Body of pancreas (tissue), 4 donors: ENCODE data around the gene VPS35L. TPM values are rescaled to one million over a fixed set of nuclear protein-coding genes. Genes with fewer than 3 reads are reported as not detected.

Experiments used
- ATAC-seq: fragments of 150-250 bp; one replicate; pipeline ENCODE4 v1.9.1; 2016
- DNase-seq, 4 donors: peaks; one replicate each; pipeline ENCODE4 v3.0.0-alpha.2; 2019
- H3K27ac ChIP-seq, 4 donors: fragments of 200-600 bp; sonication (generic); 1 replicate in 3 of 4; 2 replicates in 1 of 4; pipeline versions ENCODE4 v1.5.1 to v1.6.1; 2016 to 2019; ENCODE audit warnings: mild to moderate bottlenecking in 1 of 4, mixed read lengths in 1 of 4, moderate library complexity in 1 of 4
- H3K27me3 ChIP-seq, 2 donors: fragments of 200-600 bp; sonication (generic); one replicate each; pipeline ENCODE4 v1.6.0; 2016; ENCODE audit warnings: mild to moderate bottlenecking in 1 of 2
- H3K36me3 ChIP-seq, 2 donors: fragments of 200-600 bp; sonication (generic); replicated peaks in 1 of 2; 2 replicates each; pipeline ENCODE4 v1.5.1; 2016; ENCODE audit warnings: low read depth in 2 of 2; ENCODE audit not compliant: insufficient read depth in 1 of 2
- H3K4me1 ChIP-seq: fragments of 200-600 bp; sonication (generic); one replicate; pipeline ENCODE4 v1.6.0; 2016
- H3K4me3 ChIP-seq, 2 donors: fragments of 200-600 bp; sonication (generic); 1 replicate in 1 of 2; 2 replicates in 1 of 2; pipeline ENCODE4 v1.5.1; 2016 to 2019
- H3K9me3 ChIP-seq, 3 donors: fragments of 200-600 bp; sonication (generic); 1 replicate in 2 of 3; 2 replicates in 1 of 3; pipeline ENCODE4 v1.5.1; 2016
- POLR2A ChIP-seq, 3 donors: fragments of 450-650 bp; IDR thresholded peaks; one replicate each; pipeline ENCODE4 v1.6.1; 2016; ENCODE audit warnings: antibody characterized with exemption in 3 of 3, mild to moderate bottlenecking in 2 of 3
- WGBS, 2 donors: methylation state at CpG; one replicate each; pipeline ENCODE4 v1.1.5; 2017; 5-methylcytosine and 5-hydroxymethylcytosine counted together
- intact Hi-C: fragments of 100-400 bp; cut with DNase I; formaldehyde crosslinking; loops from one replicate; pipeline ENCODE4 v1.15.1; 2023
- total RNA-seq, 2 donors: library from RNA; depleted of rRNA; stranded (reverse); fragments of >200 nt; gene quantifications; one replicate each; pipeline ENCODE4 v1.1.0, GENCODE V29; 2016
- TF ChIP-seq, protein P1 (sequence below), 7 experiments: fragments of 450-650 bp in 4 of 7; fragments of 200-600 bp in 3 of 7; sonication (generic) in 3 of 7; IDR thresholded peaks; one replicate each; pipeline ENCODE4 v1.5.1; 2016 to 2019; ENCODE audit warnings: antibody characterized with exemption in 7 of 7

VPS35L gene
- total RNA-seq, 2 donors from 2014 or later = 25.4 to 31.6 TPM

DNA sequence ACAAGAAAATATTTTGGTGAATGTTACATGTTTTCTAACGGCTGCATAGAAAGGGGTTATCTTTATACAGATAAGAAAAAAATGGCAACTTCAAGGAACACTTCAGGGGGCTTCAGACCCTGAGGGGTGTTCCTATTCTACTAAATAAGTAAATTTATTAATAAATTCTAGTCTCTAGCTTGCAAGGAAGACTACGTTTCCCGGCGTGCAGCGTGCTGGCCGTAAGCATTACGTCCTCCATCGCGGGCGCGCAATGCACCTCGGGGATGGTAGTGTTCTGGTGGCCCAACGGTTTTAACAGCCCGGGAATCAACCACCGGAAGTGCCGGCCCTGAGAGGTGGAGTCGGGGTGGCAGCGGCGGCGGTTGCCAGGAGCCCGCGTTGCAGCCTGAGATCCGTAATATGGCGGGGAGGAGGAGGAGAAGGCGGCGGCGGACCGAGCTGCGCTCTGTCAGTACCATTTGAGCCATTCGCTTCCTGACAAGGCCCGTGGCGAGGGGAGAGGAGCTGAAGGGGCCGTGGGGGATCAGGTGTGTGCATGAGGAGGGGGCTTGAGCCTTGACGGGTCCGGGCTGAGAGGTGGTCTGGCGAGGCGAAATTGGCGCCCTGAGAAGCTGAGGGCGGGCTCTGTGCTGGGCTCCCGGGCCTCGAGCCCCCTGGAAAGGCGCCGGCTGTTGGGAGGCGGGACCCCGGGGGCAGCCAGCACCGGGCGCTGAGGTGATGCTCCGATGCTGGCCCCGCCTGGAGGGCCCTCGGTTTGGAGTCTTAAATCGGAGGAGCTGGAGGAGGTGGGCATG is 31.7 kb upstream of the VPS35L start, which contains the start of gene CCP110:
Gene CCP110, plus strand, starts transcription at position 384 of the 797 bp plus-strand sequence. CDS start 3,940 bp downstream, outside the sequence.
- DNase-seq (peak; percentile 96 to 98 (median 97)), ATAC-seq (peak; percentile 90)
- H3K4me3 ChIP-seq = peak within 1 kb of the TSS; percentile 83 to 100
- WGBS, 2 donors = 1% methylated on average over 18 to 51 of the region's 51 CpGs
- H3K27ac ChIP-seq = peak within 1 kb of the TSS; percentile 14 to 70 (median 41)
- TF ChIP-seq POLR2A (IDR thresholded peaks at IDR 0.05) = peak in 2 of 3 donors; percentile 82 to 89
- TF ChIP-seq, protein P1, sequence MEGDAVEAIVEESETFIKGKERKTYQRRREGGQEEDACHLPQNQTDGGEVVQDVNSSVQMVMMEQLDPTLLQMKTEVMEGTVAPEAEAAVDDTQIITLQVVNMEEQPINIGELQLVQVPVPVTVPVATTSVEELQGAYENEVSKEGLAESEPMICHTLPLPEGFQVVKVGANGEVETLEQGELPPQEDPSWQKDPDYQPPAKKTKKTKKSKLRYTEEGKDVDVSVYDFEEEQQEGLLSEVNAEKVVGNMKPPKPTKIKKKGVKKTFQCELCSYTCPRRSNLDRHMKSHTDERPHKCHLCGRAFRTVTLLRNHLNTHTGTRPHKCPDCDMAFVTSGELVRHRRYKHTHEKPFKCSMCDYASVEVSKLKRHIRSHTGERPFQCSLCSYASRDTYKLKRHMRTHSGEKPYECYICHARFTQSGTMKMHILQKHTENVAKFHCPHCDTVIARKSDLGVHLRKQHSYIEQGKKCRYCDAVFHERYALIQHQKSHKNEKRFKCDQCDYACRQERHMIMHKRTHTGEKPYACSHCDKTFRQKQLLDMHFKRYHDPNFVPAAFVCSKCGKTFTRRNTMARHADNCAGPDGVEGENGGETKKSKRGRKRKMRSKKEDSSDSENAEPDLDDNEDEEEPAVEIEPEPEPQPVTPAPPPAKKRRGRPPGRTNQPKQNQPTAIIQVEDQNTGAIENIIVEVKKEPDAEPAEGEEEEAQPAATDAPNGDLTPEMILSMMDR (IDR thresholded peaks at IDR 0.05) = no peak
- H3K4me1 ChIP-seq = peaks cover 37% of the 10 kb centered on the region
- H3K9me3 ChIP-seq = no peaks in the 10 kb centered on the region
- no peaks in the 10 kb centered on the region for H3K27me3 ChIP-seq
- intact Hi-C loops = no loop called here
- no peaks in the 10 kb centered on the region for H3K36me3 ChIP-seq

GRCh38 chr16:19524356-19524615 is 31.2 kb upstream of the VPS35L start:
- no peaks in the 10 kb centered on the region for H3K36me3 ChIP-seq
- intact Hi-C loops = no loop called here
- no peaks in the 10 kb centered on the region for H3K9me3 ChIP-seq
- H3K27me3 ChIP-seq = no peaks in the 10 kb centered on the region
- H3K4me3 ChIP-seq = peak overlapping the region; percentile 83 to 100
- no peak for ATAC-seq
- WGBS, 2 donors = 0 to 1% methylated on average over 11 of the region's 11 CpGs
- peaks cover 37% of the 10 kb centered on the region for H3K4me1 ChIP-seq
- no peak for TF ChIP-seq POLR2A (IDR thresholded peaks at IDR 0.05)
- TF ChIP-seq, protein P1 (IDR thresholded peaks at IDR 0.05) = no peak
- peak overlapping the region in 3 of 4 donors; percentile 14 to 70 (median 19) for H3K27ac ChIP-seq
- no peak for DNase-seq

DNA sequence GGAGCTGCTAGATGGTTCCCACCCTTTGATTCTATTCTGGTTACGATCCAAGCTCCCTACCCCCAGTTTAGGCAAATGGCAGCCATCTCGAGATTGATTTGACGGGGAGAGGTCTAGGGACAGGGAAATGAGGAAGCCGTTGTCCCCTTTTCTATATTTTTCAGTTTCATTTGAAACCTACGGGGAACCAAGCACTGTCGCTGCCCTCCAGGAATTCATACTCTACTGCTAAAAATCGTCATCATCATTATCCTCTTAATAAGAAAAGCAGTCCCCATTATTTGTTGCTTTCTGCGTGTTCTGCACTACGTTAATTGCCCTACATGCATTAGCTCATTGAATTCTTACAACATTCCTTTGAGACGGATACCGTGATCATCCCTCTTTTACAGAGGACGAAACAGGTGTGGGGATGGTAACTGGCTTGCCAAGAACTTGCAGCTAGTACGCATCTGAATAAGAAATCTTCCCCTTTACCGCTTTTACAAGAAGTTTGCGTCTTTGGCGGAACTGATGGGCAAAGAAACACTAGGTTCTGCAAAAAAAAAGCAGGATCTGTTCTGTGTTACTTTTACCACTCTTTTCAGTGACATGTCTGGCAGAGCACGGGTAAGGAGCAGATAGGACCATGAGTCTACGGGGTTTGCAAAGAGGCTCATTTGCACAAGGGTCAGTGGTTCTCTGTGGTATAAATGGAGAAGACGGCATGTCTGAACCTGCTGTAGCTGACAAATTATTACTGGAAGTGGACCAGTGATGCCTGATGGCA is 30.7 kb upstream of the VPS35L start:
- 21 to 38% methylated on average over 19 of the region's 19 CpGs for WGBS, 2 donors
- Histone ChIP-seq H3K36me3 (no peaks in the 10 kb centered on the region), H3K9me3 (no peaks in the 10 kb centered on the region), H3K4me1 (peaks cover 33% of the 10 kb centered on the region), H3K27ac (peak overlapping the region in 2 of 4 donors; percentile 19 to 70), H3K27me3 (no peaks in the 10 kb centered on the region), H3K4me3 (peak overlapping the region in 1 of 2 donors; percentile 100)
- TF ChIP-seq, protein P1 (IDR thresholded peaks at IDR 0.05) = no peak
- TF ChIP-seq POLR2A (IDR thresholded peaks at IDR 0.05) = no peak
- intact Hi-C loops = no loop called here
- ATAC-seq (no peak), DNase-seq (no peak)

- no peak overlapping the region for H3K4me3 ChIP-seq
- no peak for ATAC-seq
- 86 to 91% methylated on average over 2 of the region's 2 CpGs for WGBS, 2 donors
These were observed 30.1 kb upstream of the VPS35L start for GRCh38 chr16:19525385-19525723.

More at GRCh38 chr16:19525385-19525723, 30.1 kb upstream of the VPS35L start:
- intact Hi-C loops = no loop called here
- Histone ChIP-seq H3K27me3 (no peaks in the 10 kb centered on the region), H3K9me3 (no peaks in the 10 kb centered on the region), H3K4me1 (peaks cover 29% of the 10 kb centered on the region), H3K27ac (no peak overlapping the region), H3K36me3 (no peaks in the 10 kb centered on the region)
- DNase-seq = no peak
- TF ChIP-seq POLR2A (IDR thresholded peaks at IDR 0.05) = no peak
- TF ChIP-seq, protein P1 (IDR thresholded peaks at IDR 0.05) = no peak
